Smooth muscle cell of trachea (primary cell): ENCODE measurements around the gene NOL6. TPM values are rescaled to one million over a fixed set of nuclear protein-coding genes. Genes with fewer than 3 reads are reported as not detected.

Experiments used
- total RNA-seq: library from RNA; depleted of rRNA; stranded (reverse); fragments of >200 nt; gene quantifications from 2 replicates; pipeline ENCODE4 v1.2.1, GENCODE V29; 2014

Gene NOL6
- 20.7 and 28.3 TPM in 2 replicates for total RNA-seq

DNA sequence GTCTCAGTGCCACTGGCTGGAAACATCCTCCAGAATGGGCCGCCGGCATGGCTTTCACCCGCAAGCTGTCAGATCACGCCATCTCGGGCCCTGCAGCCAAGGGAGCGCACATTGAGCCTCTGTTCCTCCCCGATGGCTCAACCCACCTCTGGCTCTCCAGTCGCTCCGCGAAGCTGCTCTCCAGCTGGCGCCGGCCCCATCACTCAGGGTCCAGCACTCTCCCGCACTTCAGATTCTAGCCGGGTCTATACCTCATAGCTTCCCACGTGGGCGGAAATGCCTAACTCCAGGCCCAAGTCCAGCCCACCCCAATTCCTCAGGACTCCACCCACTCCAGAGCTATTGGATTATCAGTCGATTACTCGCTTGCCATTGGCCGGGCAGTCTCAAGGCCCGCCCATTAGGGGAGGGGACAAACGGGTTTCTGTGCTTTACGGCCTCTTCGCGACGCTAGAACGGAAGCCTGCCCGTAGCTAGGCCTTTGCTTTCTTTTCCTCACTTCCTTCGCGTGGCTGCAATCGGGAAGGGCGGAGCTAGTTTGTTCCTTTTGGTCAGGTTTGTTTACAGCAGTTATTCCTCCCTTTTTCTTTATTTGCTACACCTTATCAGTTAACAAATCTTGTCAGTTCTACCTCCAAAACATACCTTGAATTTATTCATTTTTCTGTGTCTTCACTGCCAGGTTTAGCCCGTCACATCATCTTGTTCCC lies at the start of gene NOL6:
Gene NOL6 (minus strand): TSS at position 282 of the 710 bp plus-strand sequence. CDS start 82 bp downstream, at position 200.

DNA sequence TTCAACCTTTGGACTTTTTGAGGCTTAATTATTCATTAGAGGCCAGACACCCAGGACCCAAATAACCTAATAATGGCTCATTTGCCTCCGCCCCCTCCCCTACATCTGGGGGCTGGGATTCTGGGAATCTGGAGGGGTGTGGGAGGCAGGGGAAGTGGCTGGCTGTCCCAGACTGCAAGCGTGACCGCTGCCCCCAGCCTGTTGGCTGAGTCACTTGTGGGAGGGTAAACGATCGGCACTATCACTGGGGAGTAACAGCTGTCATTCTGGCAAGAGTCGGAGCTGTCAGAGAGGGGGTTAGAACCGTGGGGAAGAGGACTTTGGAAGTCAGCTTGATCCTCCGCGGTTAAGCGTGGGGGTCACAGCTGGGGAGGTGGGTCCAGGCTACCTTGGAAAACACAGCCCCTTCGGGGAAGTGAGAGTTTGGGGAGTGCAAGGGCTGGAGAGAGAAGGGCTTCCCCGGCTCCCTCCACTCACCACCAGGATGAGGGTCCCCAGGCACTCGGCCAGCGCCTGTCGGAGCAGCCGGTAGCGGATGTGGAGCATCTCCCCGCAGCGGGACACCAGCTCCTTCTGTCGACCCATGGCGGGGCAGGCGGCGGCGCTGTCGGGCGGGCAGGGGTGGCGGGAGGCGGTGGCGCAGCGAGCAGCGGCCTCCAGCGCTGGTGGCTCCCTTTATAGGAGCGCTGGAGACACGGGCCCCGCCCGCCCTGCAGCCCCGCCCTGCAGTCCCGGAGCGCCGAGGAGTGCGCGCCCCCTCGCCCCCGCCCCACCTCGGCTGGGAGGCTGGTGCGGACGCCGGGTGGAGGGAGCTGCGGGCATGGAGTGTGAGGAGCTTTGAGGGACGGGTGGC lies 26.6 kb downstream of the NOL6 start, which contains the start of gene AQP3:
Gene AQP3 (minus strand): TSS at position 648 of the 853 bp plus-strand sequence. CDS start 63 bp downstream, at position 585.

Other genes starting within 250 kb of the NOL6 start
- not detected in 2 replicates for gene SPINK4, start 233.8 kb downstream of the NOL6 start, total RNA-seq
- 13.7 and 26.9 TPM in 2 replicates for gene BAG1, start 209.2 kb downstream of the NOL6 start, total RNA-seq
- 93.6 and 113 TPM in 2 replicates for gene CHMP5, start 208.9 kb downstream of the NOL6 start, total RNA-seq
- gene NFX1, start 183.4 kb downstream of the NOL6 start, total RNA-seq: 27.1 and 33.4 TPM in 2 replicates
- gene AQP7, start 71.4 kb downstream of the NOL6 start, total RNA-seq: 0.29 and 0.99 TPM in 2 replicates
- 2.6 and 21.2 TPM in 2 replicates for gene AQP3, start 26.3 kb downstream of the NOL6 start, total RNA-seq
- 0.87 and 2.6 TPM in 2 replicates for gene ANKRD18B, start 50.3 kb upstream of the NOL6 start, total RNA-seq